Right atrium auricular region (tissue), 2 donors: ENCODE measurements around the gene C12orf57. TPM values are rescaled to one million over a fixed set of nuclear protein-coding genes. Genes with fewer than 3 reads are reported as not detected.

Source experiments
- DNase-seq: peaks from one replicate; pipeline ENCODE4 v3.0.0-alpha.2; 2019; ENCODE audit warnings: low spot score
- H3K27ac ChIP-seq, 2 donors: fragments of 200-600 bp; sonication (generic); 1 replicate in 1 of 2; 2 replicates in 1 of 2; pipeline ENCODE4 v1.5.1; 2016 to 2019
- H3K27me3 ChIP-seq, 2 donors: fragments of 200-600 bp; sonication (generic); one replicate each; pipeline versions ENCODE4 v1.5.1 to v1.6.0; 2017 to 2019
- H3K36me3 ChIP-seq: fragments of 200-600 bp; sonication (generic); one replicate; pipeline ENCODE4 v1.5.1; 2016
- H3K4me1 ChIP-seq, 2 donors: fragments of 200-600 bp; sonication (generic); one replicate each; pipeline versions ENCODE4 v1.5.1 to v1.6.0; 2017 to 2019
- H3K4me3 ChIP-seq, 2 donors: fragments of 200-600 bp; sonication (generic); 1 replicate in 1 of 2; 2 replicates in 1 of 2; pipeline ENCODE4 v1.5.1; 2017 to 2019; ENCODE audit warnings: mild to moderate bottlenecking in 1 of 2, moderate library complexity in 1 of 2
- H3K9me3 ChIP-seq, 2 donors: fragments of 200-600 bp; sonication (generic); one replicate each; pipeline ENCODE4 v1.5.1; 2019
- total RNA-seq, 2 donors: library from RNA; depleted of rRNA; stranded (reverse); fragments of >200 nt; gene quantifications; one replicate each; pipeline ENCODE4 v1.1.0, GENCODE V29; 2016
- TF ChIP-seq, protein P1 (sequence below), 2 donors: fragments of 200-600 bp; sonication (generic); IDR thresholded peaks; one replicate each; pipeline ENCODE4 v1.5.1; 2019; ENCODE audit warnings: antibody characterized with exemption in 2 of 2

Gene C12orf57
- total RNA-seq, 2 donors from 2014 or later: 398 to 533 TPM

- H3K27ac ChIP-seq: no peak overlapping the region
- DNase-seq: no peak
- H3K36me3 ChIP-seq: peaks cover 4% of the 10 kb centered on the region
- H3K4me3 ChIP-seq: no peak overlapping the region
- no peaks in the 10 kb centered on the region for H3K27me3 ChIP-seq
- H3K4me1 ChIP-seq: peaks cover 0 to 23% of the 10 kb centered on the region in 2 donors
- TF ChIP-seq, protein P1, sequence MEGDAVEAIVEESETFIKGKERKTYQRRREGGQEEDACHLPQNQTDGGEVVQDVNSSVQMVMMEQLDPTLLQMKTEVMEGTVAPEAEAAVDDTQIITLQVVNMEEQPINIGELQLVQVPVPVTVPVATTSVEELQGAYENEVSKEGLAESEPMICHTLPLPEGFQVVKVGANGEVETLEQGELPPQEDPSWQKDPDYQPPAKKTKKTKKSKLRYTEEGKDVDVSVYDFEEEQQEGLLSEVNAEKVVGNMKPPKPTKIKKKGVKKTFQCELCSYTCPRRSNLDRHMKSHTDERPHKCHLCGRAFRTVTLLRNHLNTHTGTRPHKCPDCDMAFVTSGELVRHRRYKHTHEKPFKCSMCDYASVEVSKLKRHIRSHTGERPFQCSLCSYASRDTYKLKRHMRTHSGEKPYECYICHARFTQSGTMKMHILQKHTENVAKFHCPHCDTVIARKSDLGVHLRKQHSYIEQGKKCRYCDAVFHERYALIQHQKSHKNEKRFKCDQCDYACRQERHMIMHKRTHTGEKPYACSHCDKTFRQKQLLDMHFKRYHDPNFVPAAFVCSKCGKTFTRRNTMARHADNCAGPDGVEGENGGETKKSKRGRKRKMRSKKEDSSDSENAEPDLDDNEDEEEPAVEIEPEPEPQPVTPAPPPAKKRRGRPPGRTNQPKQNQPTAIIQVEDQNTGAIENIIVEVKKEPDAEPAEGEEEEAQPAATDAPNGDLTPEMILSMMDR (IDR thresholded peaks at IDR 0.05): no peak
- H3K9me3 ChIP-seq: no peaks in the 10 kb centered on the region
These were observed 28.0 kb upstream of the C12orf57 start for GRCh38 chr12:6915789-6916285.

DNA sequence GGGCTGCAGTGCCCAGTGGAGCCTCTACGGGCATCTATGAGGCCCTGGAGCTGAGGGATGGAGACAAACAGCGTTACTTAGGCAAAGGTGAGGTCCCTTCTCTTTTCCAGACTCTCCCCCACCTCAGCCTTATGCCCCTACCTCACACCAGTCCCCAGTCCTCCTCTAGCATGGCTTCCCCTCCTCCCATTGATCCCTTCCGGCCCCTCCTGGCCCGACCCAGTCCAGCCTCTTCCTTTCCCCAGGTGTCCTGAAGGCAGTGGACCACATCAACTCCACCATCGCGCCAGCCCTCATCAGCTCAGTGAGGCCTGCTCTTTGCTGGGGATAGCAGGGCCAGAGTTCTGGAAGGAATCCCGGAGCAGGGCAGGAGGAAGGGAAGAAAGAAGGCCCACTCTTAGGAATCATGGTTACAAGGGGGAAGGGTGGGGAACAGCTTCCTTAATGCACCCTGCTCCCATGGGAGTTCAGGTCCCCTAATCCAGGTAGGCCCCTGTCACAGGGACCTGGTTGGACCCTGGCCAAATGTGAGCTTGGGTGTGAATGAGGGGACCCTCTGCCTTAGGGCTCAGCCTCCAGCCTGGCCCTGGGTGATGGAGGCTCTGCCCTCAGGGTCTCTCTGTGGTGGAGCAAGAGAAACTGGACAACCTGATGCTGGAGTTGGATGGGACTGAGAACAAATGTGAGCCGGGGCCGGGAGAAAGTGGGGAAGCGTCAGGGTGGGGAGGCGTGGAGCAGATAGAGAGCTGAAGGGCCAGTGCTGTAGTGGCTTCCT is 27.2 kb upstream of the C12orf57 start:
- H3K27me3 ChIP-seq: no peaks in the 10 kb centered on the region
- peaks cover 4% of the 10 kb centered on the region for H3K36me3 ChIP-seq
- H3K9me3 ChIP-seq: no peaks in the 10 kb centered on the region
- H3K4me3 ChIP-seq: no peak overlapping the region
- no peak for DNase-seq
- H3K27ac ChIP-seq: no peak overlapping the region
- TF ChIP-seq, protein P1 (IDR thresholded peaks at IDR 0.05): no peak
- H3K4me1 ChIP-seq: peaks cover 0 to 23% of the 10 kb centered on the region in 2 donors

DNA sequence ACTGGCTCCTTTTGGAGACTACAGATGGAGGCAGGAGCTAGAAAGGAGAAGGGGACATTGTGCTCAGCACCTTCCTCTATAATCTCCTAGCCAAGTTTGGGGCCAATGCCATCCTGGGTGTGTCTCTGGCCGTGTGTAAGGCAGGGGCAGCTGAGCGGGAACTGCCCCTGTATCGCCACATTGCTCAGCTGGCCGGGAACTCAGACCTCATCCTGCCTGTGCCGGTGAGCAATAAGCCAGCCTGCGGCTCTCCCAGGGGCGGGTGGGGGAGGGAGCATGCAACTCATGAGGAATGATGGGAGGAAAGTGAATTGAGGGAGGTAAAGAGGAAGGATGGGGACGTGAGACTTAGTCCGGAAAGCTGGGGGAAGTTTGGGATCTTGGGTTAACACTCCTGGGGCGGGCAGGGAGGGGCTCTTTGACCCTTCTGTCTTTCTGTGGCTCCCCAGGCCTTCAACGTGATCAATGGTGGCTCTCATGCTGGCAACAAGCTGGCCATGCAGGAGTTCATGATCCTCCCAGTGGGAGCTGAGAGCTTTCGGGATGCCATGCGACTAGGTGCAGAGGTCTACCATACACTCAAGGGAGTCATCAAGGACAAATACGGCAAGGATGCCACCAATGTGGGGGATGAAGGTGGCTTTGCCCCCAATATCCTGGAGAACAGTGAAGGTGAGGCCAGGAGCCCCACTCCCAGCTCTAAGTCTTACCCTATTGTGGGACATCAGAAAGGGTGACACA is 26.2 kb upstream of the C12orf57 start:
- Histone ChIP-seq H3K27ac (no peak overlapping the region), H3K4me1 (peaks cover 0 to 23% of the 10 kb centered on the region in 2 donors), H3K27me3 (no peaks in the 10 kb centered on the region), H3K4me3 (no peak overlapping the region), H3K36me3 (peaks cover 4% of the 10 kb centered on the region), H3K9me3 (no peaks in the 10 kb centered on the region)
- no peak for DNase-seq
- TF ChIP-seq, protein P1 (IDR thresholded peaks at IDR 0.05): no peak

GRCh38 chr12:6919588-6919987 is 24.2 kb upstream of the C12orf57 start:
- no peak overlapping the region for H3K4me3 ChIP-seq
- no peak for DNase-seq
- H3K27ac ChIP-seq: no peak overlapping the region

DNA sequence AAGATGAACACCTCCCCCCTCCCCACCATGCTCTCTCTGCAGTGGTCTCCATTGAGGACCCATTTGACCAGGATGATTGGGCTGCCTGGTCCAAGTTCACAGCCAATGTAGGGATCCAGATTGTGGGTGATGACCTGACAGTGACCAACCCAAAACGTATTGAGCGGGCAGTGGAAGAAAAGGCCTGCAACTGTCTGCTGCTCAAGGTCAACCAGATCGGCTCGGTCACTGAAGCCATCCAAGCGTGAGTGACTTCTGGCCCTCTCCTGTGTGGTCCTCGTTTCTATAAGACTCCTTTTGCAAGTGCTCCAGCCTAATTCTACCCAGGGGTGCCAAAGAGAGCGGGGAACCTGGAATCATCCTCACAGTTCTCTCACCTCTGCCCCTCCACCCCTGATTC is 22.3 kb upstream of the C12orf57 start:
- Histone ChIP-seq H3K27ac (no peak overlapping the region), H3K4me3 (no peak overlapping the region), H3K36me3 (peaks cover 4% of the 10 kb centered on the region), H3K4me1 (peaks cover 0 to 30% of the 10 kb centered on the region in 2 donors), H3K9me3 (no peaks in the 10 kb centered on the region), H3K27me3 (no peaks in the 10 kb centered on the region)
- TF ChIP-seq, protein P1 (IDR thresholded peaks at IDR 0.05): no peak
- no peak for DNase-seq

More at GRCh38 chr12:6919588-6919987, 24.2 kb upstream of the C12orf57 start:
- TF ChIP-seq, protein P1 (IDR thresholded peaks at IDR 0.05): no peak
- peaks cover 4% of the 10 kb centered on the region for H3K36me3 ChIP-seq
- H3K9me3 ChIP-seq: no peaks in the 10 kb centered on the region
- H3K27me3 ChIP-seq: no peaks in the 10 kb centered on the region
- H3K4me1 ChIP-seq: peaks cover 0 to 25% of the 10 kb centered on the region in 2 donors
